Astrocyte (in vitro differentiated cells and primary cell): ENCODE results near the gene BAG5. TPM values are rescaled to one million over a fixed set of nuclear protein-coding genes. Genes with fewer than 3 reads are reported as not detected.

Source experiments
- DNase-seq: peaks from one replicate; pipeline ENCODE4 v3.0.0-alpha.2; 2010; ENCODE audit warnings: low read depth
- FAIRE-seq: peaks from 2 replicates; lab custom pipeline; 2011; peaks lifted over from hg19 to GRCh38; lab: Jason Lieb, UNC
- H2AFZ ChIP-seq: 2 replicates; pipeline ENCODE4 v1.6.0; 2012; ENCODE audit warnings: low read depth, low read length, inconsistent platforms
- H3K27ac ChIP-seq: 2 replicates; pipeline ENCODE4 v1.5.1; 2011; ENCODE audit warnings: low read depth, low read length, inconsistent platforms
- H3K27me3 ChIP-seq: 2 replicates; pipeline ENCODE4 v1.6.0; 2011; ENCODE audit warnings: low read length, inconsistent platforms; ENCODE audit not compliant: insufficient read depth
- H3K36me3 ChIP-seq: 2 replicates; pipeline ENCODE4 v1.5.1; 2011; ENCODE audit warnings: low read length, inconsistent platforms; ENCODE audit not compliant: insufficient read depth
- H3K4me1 ChIP-seq: 2 replicates; pipeline ENCODE4 v1.5.1; 2011; ENCODE audit warnings: low read length, inconsistent platforms; ENCODE audit not compliant: insufficient read depth
- H3K4me2 ChIP-seq: 2 replicates; pipeline ENCODE4 v1.6.0; 2012; ENCODE audit warnings: low read length, inconsistent platforms
- H3K4me3 ChIP-seq: 2 replicates; pipeline ENCODE4 v1.5.1; 2011; ENCODE audit warnings: low read depth, mild to moderate bottlenecking, low read length, inconsistent platforms; ENCODE audit not compliant: insufficient read depth
- H3K79me2 ChIP-seq: 2 replicates; pipeline ENCODE4 v1.6.0; 2012; ENCODE audit warnings: mild to moderate bottlenecking, low read length, inconsistent platforms; ENCODE audit not compliant: insufficient read depth
- H3K9ac ChIP-seq: 2 replicates; pipeline ENCODE4 v1.6.0; 2012; ENCODE audit warnings: mild to moderate bottlenecking, low read length, inconsistent platforms
- H3K9me3 ChIP-seq: 2 replicates; pipeline ENCODE4 v1.5.1; 2012; ENCODE audit warnings: low read depth, mild to moderate bottlenecking, low read length, inconsistent platforms; ENCODE audit not compliant: insufficient read depth
- H4K20me1 ChIP-seq: 2 replicates; pipeline ENCODE4 v1.6.0; 2012; ENCODE audit warnings: low read length, inconsistent platforms; ENCODE audit not compliant: insufficient read depth
- H3K27ac Mint-ChIP-seq: one replicate; pipeline ENCODE4 v1.8.0; 2021; ENCODE audit warnings: mild to moderate bottlenecking, mixed read lengths; ENCODE audit not compliant: unreplicated experiment
- H3K27me3 Mint-ChIP-seq: one replicate; pipeline ENCODE4 v1.8.0; 2021; ENCODE audit warnings: low read depth, mixed read lengths; ENCODE audit not compliant: unreplicated experiment
- H3K36me3 Mint-ChIP-seq: one replicate; pipeline ENCODE4 v1.8.0; 2021; ENCODE audit warnings: low read depth, mixed read lengths; ENCODE audit not compliant: unreplicated experiment
- H3K4me1 Mint-ChIP-seq: one replicate; pipeline ENCODE4 v1.8.0; 2021; ENCODE audit warnings: low read depth, mixed read lengths; ENCODE audit not compliant: unreplicated experiment
- H3K4me3 Mint-ChIP-seq: one replicate; pipeline ENCODE4 v1.8.0; 2021; ENCODE audit warnings: mild to moderate bottlenecking, moderate library complexity, mixed read lengths; ENCODE audit not compliant: unreplicated experiment
- H3K9me3 Mint-ChIP-seq: one replicate; pipeline ENCODE4 v1.8.0; 2021; ENCODE audit warnings: mild to moderate bottlenecking, mixed read lengths; ENCODE audit not compliant: unreplicated experiment
- EZH2 ChIP-seq: IDR thresholded peaks from 2 replicates; pipeline ENCODE4 v1.6.1; 2012; ENCODE audit warnings: mild to moderate bottlenecking, low read length, inconsistent platforms; ENCODE audit not compliant: insufficient read depth
- total RNA-seq: library from RNA; stranded (reverse); gene quantifications from 2 replicates; pipeline ENCODE4 v1.2.1, GENCODE V29; 2021
- TF ChIP-seq, protein P1 (sequence below): IDR thresholded peaks from 2 replicates; pipeline ENCODE4 v1.5.1; 2011; ENCODE audit warnings: low read depth, mild to moderate bottlenecking, inconsistent platforms, low read length, moderate library complexity; ENCODE audit not compliant: insufficient read depth

Gene BAG5
- total RNA-seq, 1 donor from 2014 or later: 35.2 TPM

DNA sequence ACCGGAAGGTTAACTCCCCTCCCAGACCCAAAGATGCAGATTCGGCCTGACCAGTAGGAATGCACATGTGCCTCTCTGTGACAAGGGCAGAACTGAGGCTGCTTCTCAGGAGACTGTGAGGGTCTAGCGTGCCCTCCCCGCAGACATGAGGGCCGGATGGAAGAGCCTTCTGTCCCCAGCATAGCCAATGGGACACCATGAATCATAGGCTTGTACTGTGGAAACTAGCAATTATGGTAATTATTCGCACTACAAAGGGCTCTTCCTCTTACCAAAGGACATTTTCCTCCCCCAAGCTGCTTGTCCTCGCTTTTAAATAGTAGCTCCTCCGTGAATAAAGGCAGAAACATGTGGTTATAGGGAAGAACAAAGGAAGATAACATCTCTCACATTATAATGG is 6.5 kb upstream of the BAG5 start:
- Mint-ChIP-seq H3K27ac (peak overlapping the region; percentile 63), H3K4me1 (peaks cover 16% of the 10 kb centered on the region), H3K27me3 (no peaks in the 10 kb centered on the region), H3K36me3 (no peaks in the 10 kb centered on the region), H3K9me3 (no peaks in the 10 kb centered on the region), H3K4me3 (no peak overlapping the region)
- H3K27ac ChIP-seq: no peak overlapping the region
- H3K4me1 ChIP-seq: peaks cover 3% of the 10 kb centered on the region
- H3K9ac ChIP-seq: no peak overlapping the region
- no peak for FAIRE-seq
- peak overlapping the region; percentile 16 for H3K4me2 ChIP-seq
- peaks cover 6% of the 10 kb centered on the region for H3K36me3 ChIP-seq
- H4K20me1 ChIP-seq: peaks cover 67% of the 10 kb centered on the region
- no peaks in the 10 kb centered on the region for H3K9me3 ChIP-seq
- H2AFZ ChIP-seq: no peak overlapping the region
- H3K79me2 ChIP-seq: peaks cover 77% of the 10 kb centered on the region
- no peaks in the 10 kb centered on the region for H3K27me3 ChIP-seq
- H3K4me3 ChIP-seq: no peak overlapping the region
- no peak for DNase-seq
- TF ChIP-seq, protein P1, sequence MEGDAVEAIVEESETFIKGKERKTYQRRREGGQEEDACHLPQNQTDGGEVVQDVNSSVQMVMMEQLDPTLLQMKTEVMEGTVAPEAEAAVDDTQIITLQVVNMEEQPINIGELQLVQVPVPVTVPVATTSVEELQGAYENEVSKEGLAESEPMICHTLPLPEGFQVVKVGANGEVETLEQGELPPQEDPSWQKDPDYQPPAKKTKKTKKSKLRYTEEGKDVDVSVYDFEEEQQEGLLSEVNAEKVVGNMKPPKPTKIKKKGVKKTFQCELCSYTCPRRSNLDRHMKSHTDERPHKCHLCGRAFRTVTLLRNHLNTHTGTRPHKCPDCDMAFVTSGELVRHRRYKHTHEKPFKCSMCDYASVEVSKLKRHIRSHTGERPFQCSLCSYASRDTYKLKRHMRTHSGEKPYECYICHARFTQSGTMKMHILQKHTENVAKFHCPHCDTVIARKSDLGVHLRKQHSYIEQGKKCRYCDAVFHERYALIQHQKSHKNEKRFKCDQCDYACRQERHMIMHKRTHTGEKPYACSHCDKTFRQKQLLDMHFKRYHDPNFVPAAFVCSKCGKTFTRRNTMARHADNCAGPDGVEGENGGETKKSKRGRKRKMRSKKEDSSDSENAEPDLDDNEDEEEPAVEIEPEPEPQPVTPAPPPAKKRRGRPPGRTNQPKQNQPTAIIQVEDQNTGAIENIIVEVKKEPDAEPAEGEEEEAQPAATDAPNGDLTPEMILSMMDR: no peak
- no peak for TF ChIP-seq EZH2

DNA sequence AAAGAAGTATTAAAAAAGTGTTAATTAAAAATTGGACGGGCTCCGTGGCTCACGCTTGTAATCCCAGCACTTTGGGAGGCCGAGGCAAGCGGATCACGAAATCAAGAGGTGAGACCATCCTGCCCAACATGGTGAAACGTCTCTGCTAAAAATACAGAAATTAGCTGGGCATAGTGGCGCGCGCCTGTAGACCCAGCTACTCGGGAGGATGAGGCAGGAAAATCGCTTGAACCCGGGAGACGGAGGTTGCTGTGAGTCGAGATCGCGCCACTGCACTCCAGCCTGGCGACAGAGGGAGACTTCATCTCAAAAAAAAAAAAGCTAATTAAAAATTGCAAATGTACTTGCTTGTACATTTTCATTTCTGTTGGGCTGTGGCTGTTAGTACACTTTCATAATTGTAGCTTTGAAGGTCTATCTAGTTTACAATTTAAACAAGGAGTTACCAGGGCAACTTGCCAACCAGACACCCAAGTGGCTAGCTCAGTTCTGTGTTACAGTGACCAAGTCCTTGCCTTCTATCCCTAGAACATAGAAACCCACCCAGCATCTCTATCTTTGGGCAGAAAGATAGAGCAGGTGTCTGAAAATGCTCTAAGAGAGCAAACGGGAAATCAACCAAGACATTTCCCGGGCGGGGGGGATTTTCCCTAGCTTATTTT is 1.5 kb upstream of the BAG5 start:
- no peaks in the 10 kb centered on the region for H3K27me3 Mint-ChIP-seq

More for the DNA sequence above, 1.5 kb upstream of the BAG5 start:
- Histone ChIP-seq H3K9ac (peak overlapping the region; percentile 88), H3K27ac (no peak overlapping the region), H4K20me1 (peaks cover 59% of the 10 kb centered on the region), H2AFZ (no peak overlapping the region), H3K4me1 (peaks cover 21% of the 10 kb centered on the region), H3K36me3 (peaks cover 18% of the 10 kb centered on the region), H3K9me3 (no peaks in the 10 kb centered on the region), H3K27me3 (no peaks in the 10 kb centered on the region), H3K4me2 (peak overlapping the region; percentile 99), H3K79me2 (peaks cover 94% of the 10 kb centered on the region), H3K4me3 (peak overlapping the region; percentile 99)
- DNase-seq (no peak), FAIRE-seq (no peak)
- peaks cover 10% of the 10 kb centered on the region for H3K36me3 Mint-ChIP-seq
- peaks cover 20% of the 10 kb centered on the region for H3K4me1 Mint-ChIP-seq
- no peak for TF ChIP-seq EZH2
- TF ChIP-seq, protein P1: no peak
- H3K9me3 Mint-ChIP-seq: no peaks in the 10 kb centered on the region
- H3K4me3 Mint-ChIP-seq: peak overlapping the region; percentile 93
- H3K27ac Mint-ChIP-seq: peak overlapping the region; percentile 63
